Psoas muscle (tissue), 8 donors: ENCODE data around the gene CASK. TPM values are rescaled to one million over a fixed set of nuclear protein-coding genes. Genes with fewer than 3 reads are reported as not detected.
A peak's percentile ranks its signal among the peaks of the same experiment; 100 is the strongest.

Experiments
- ATAC-seq, 4 donors: fragments of 200-7000 bp; cut with Tn5 transposase; one replicate each; pipeline ENCODE4 v1.9.1; 2020; ENCODE audit warnings: moderate library complexity in 3 of 4, mild to moderate bottlenecking in 2 of 4
- DNase-seq, 2 donors: peaks; one replicate each; pipeline ENCODE4 v3.0.0-alpha.2; 2020
- H3K27ac ChIP-seq: fragments of 200-600 bp; one replicate; pipeline ENCODE4 v1.8.0; 2022
- H3K27me3 ChIP-seq, 3 donors: fragments of 200-600 bp in 1 of 3; one replicate each; pipeline versions ENCODE4 v1.6.1 to v1.8.0; 2013 to 2022; ENCODE audit warnings: low read length in 2 of 3, mild to moderate bottlenecking in 2 of 3, moderate library complexity in 1 of 3; ENCODE audit not compliant: insufficient read depth in 3 of 3
- H3K36me3 ChIP-seq, 2 donors: fragments of 200-600 bp in 1 of 2; one replicate each; pipeline versions ENCODE4 v1.6.1 to v1.8.0; 2013 to 2022; ENCODE audit warnings: low read depth in 1 of 2, mild to moderate bottlenecking in 1 of 2, moderate library complexity in 1 of 2; ENCODE audit not compliant: insufficient read depth in 1 of 2
- H3K4me1 ChIP-seq: fragments of 200-600 bp; one replicate; pipeline ENCODE4 v1.8.0; 2022
- H3K4me3 ChIP-seq: fragments of 200-600 bp; one replicate; pipeline ENCODE4 v1.8.0; 2022; ENCODE audit warnings: mild to moderate bottlenecking
- H3K9me3 ChIP-seq: fragments of 200-600 bp; one replicate; pipeline ENCODE4 v1.8.0; 2022
- CTCF ChIP-seq: fragments of 200-600 bp; IDR thresholded peaks from one replicate; pipeline ENCODE4 v1.8.0; 2022; ENCODE audit warnings: antibody characterized with exemption
- WGBS, 3 donors: extraction: QIAGEN DNeasy Blood & Tissue Kit; methylation state at CpG; one replicate each; pipeline versions ENCODE4 v1.1.6 to v1.1.7; 2013; 5-methylcytosine and 5-hydroxymethylcytosine counted together
- intact Hi-C, 2 donors: fragments of 100-400 bp; cut with DNase I; formaldehyde crosslinking; loops; one replicate each; pipeline versions ENCODE4 v1.11.0 to v1.14.2; 2022
- polyA plus RNA-seq, 3 donors: library from polyadenylated mRNA; stranded (reverse); fragments of 200-250 nt; gene quantifications; one replicate each; pipeline ENCODE4 v1.2.3, GENCODE V29; 2013
- total RNA-seq, 4 donors: library from RNA; stranded (reverse); fragmentation: NEBNext Ultra II Directional in 2 of 4; extraction: Animal tissue kit (Norgen Biotek cat#: 25700) in 2 of 4; gene quantifications; one replicate each; pipeline versions ENCODE4 v1.2.1 to v1.2.4, GENCODE V29; 2021 to 2023
- donor health status: healthy with polysubstance abuse.
- donor health status: DM: no; HTN: no; CAD: no; lungs with moderate emphysema.
- donor health status: Bipolar disorder and iron deficiency.
- donor health status: healthy.
- donor health status: DM: yes; HTN: yes; CAD: no.
- donor health status: DM: no; HTN: no; CAD: no.
- donor health status: DM: no; HTN: no; CAD: no.
- donor health status: DM: yes; HTN: yes; CAD: no.

CASK gene
- total and polyA plus RNA-seq, 7 donors, result 2.8 to 19.4 (median 9.7) TPM

- no peak overlapping the region for H3K27ac ChIP-seq
- TF ChIP-seq CTCF, result no peak
- no peaks in the 10 kb centered on the region for H3K36me3 ChIP-seq
- ATAC-seq (no peak), DNase-seq (no peak)
- no peaks in the 10 kb centered on the region for H3K4me1 ChIP-seq
- H3K4me3 ChIP-seq, result no peak overlapping the region
- H3K9me3 ChIP-seq, result no peaks in the 10 kb centered on the region
- peaks cover 0 to 5% (median 0%) of the 10 kb centered on the region in 3 donors for H3K27me3 ChIP-seq
- intact Hi-C loops, result no loop called here
- 78 to 93% (median 91%) methylated on average over 4 of the region's 4 CpGs for WGBS, 3 donors
These were observed 384.6 kb downstream of the CASK start for GRCh38 chrX:41538707-41539106.

- no peaks in the 10 kb centered on the region for H3K9me3 ChIP-seq
- intact Hi-C loops, result no loop called here
- H3K27me3 ChIP-seq, result peaks cover 0 to 40% (median 0%) of the 10 kb centered on the region in 3 donors
- ATAC-seq (no peak), DNase-seq (no peak)
- H3K36me3 ChIP-seq, result peaks cover 0 to 10% of the 10 kb centered on the region in 2 donors
- H3K4me1 ChIP-seq, result peaks cover 4% of the 10 kb centered on the region
- H3K4me3 ChIP-seq, result no peak overlapping the region
- TF ChIP-seq CTCF, result no peak
- no peak overlapping the region for H3K27ac ChIP-seq
These were observed 393.3 kb downstream of the CASK start for GRCh38 chrX:41530085-41530484.

- intact Hi-C loops, result no loop called here
- no peak for DNase-seq
- WGBS, 3 donors, result 81 to 97% (median 97%) methylated on average over 10 to 11 of the region's 11 CpGs
These were observed 394.1 kb downstream of the CASK start for GRCh38 chrX:41529221-41529620.

GRCh38 chrX:41528784-41529183 is 394.6 kb downstream of the CASK start:
- H3K9me3 ChIP-seq, result no peaks in the 10 kb centered on the region
- peaks cover 4% of the 10 kb centered on the region for H3K4me1 ChIP-seq
- ATAC-seq (no peak), DNase-seq (no peak)
- intact Hi-C loops, result no loop called here
- peaks cover 0 to 10% of the 10 kb centered on the region in 2 donors for H3K36me3 ChIP-seq
- TF ChIP-seq CTCF, result no peak
- peaks cover 0 to 45% (median 0%) of the 10 kb centered on the region in 3 donors for H3K27me3 ChIP-seq
- H3K4me3 ChIP-seq, result no peak overlapping the region
- WGBS, 3 donors, result 72 to 95% (median 94%) methylated on average over 3 to 7 of the region's 7 CpGs
- H3K27ac ChIP-seq, result no peak overlapping the region

More at GRCh38 chrX:41529221-41529620, 394.1 kb downstream of the CASK start:
- TF ChIP-seq CTCF, result no peak
- H3K4me3 ChIP-seq, result no peak overlapping the region
- peaks cover 0 to 43% (median 0%) of the 10 kb centered on the region in 3 donors for H3K27me3 ChIP-seq
- peaks cover 0 to 10% of the 10 kb centered on the region in 2 donors for H3K36me3 ChIP-seq
- H3K4me1 ChIP-seq, result peaks cover 4% of the 10 kb centered on the region
- no peak for ATAC-seq
- no peaks in the 10 kb centered on the region for H3K9me3 ChIP-seq
- H3K27ac ChIP-seq, result no peak overlapping the region

- 86 to 95% (median 94%) methylated on average over 5 of the region's 5 CpGs for WGBS, 3 donors
- no peaks in the 10 kb centered on the region for H3K9me3 ChIP-seq
These were observed 396.4 kb downstream of the CASK start for GRCh38 chrX:41526925-41527324.

More at GRCh38 chrX:41526925-41527324, 396.4 kb downstream of the CASK start:
- TF ChIP-seq CTCF, result no peak
- Histone ChIP-seq H3K4me3 (no peak overlapping the region), H3K27ac (no peak overlapping the region), H3K4me1 (peaks cover 4% of the 10 kb centered on the region), H3K27me3 (peaks cover 0 to 43% (median 0%) of the 10 kb centered on the region in 3 donors), H3K36me3 (peaks cover 0 to 10% of the 10 kb centered on the region in 2 donors)
- intact Hi-C loops, result no loop called here
- DNase-seq, result no peak
- ATAC-seq, result peak in 1 of 4 donors; percentile 34
